Small intestine (tissue), 7 donors: ENCODE data around the gene CGB1. TPM values are rescaled to one million over a fixed set of nuclear protein-coding genes. Genes with fewer than 3 reads are reported as not detected.
"Not testable (repeated sequence)": the region's sequence is repeated elsewhere in the genome, so short reads cannot be mapped to it uniquely, and the experiment has no call there.

Experiments
- DNase-seq, 2 donors: peaks; one replicate each; pipeline versions ENCODE4 v3.0.0 to v3.0.0-alpha.2; 2013
- FAIRE-seq: peaks from 2 replicates; lab custom pipeline; 2012; peaks lifted over from hg19 to GRCh38; lab: Jason Lieb, UNC
- H3K27ac ChIP-seq, 3 donors: one replicate each; pipeline ENCODE4 v1.5.1; 2013; ENCODE audit warnings: low read length in 2 of 3, mild to moderate bottlenecking in 2 of 3, control low read depth in 1 of 3, inconsistent platforms in 1 of 3, low read depth in 1 of 3, moderate library complexity in 1 of 3
- H3K27me3 ChIP-seq, 3 donors: one replicate each; pipeline ENCODE4 v1.6.1; 2013; ENCODE audit warnings: low read length in 3 of 3, inconsistent platforms in 1 of 3; ENCODE audit not compliant: control insufficient read depth in 3 of 3, insufficient read depth in 3 of 3
- H3K36me3 ChIP-seq, 3 donors: one replicate each; pipeline ENCODE4 v1.6.1; 2013; ENCODE audit warnings: low read length in 3 of 3, inconsistent platforms in 1 of 3, low read depth in 1 of 3, mild to moderate bottlenecking in 1 of 3, moderate library complexity in 1 of 3; ENCODE audit not compliant: control insufficient read depth in 3 of 3, insufficient read depth in 2 of 3
- H3K4me1 ChIP-seq, 3 donors: one replicate each; pipeline ENCODE4 v1.6.1; 2013; ENCODE audit warnings: low read length in 2 of 3, inconsistent platforms in 1 of 3, low read depth in 1 of 3, mild to moderate bottlenecking in 1 of 3, moderate library complexity in 1 of 3; ENCODE audit not compliant: control insufficient read depth in 3 of 3, insufficient read depth in 2 of 3
- H3K4me3 ChIP-seq, 3 donors: one replicate each; pipeline ENCODE4 v1.5.1; 2013; ENCODE audit warnings: low read length in 3 of 3, control low read depth in 1 of 3, inconsistent platforms in 1 of 3, low read depth in 1 of 3, mild to moderate bottlenecking in 1 of 3, moderate library complexity in 1 of 3
- H3K9me3 ChIP-seq, 2 donors: one replicate each; pipeline ENCODE4 v1.6.1; 2013; ENCODE audit warnings: low read depth in 1 of 2, low read length in 1 of 2; ENCODE audit not compliant: control insufficient read depth in 2 of 2, insufficient read depth in 1 of 2
- WGBS, 3 donors: extraction: QIAGEN DNeasy Blood & Tissue Kit; methylation state at CpG; one replicate each; pipeline ENCODE4 v1.1.7; 2013; 5-methylcytosine and 5-hydroxymethylcytosine counted together
- polyA plus RNA-seq, 4 donors: library from polyadenylated mRNA; stranded (reverse) in 3 of 4; unstranded in 1 of 4; fragments of 200-250 nt in 3 of 4; fragments of 120-200 nt in 1 of 4; gene quantifications; one replicate each; pipeline versions ENCODE4 v1.2.1 to v1.2.3, GENCODE V29; 2013
- donor health status: healthy with polysubstance abuse.
- donor health status: control.
- donor health status: control.
- donor health status: Bipolar disorder and iron deficiency.
- donor health status: healthy.

Gene CGB1
- polyA plus RNA-seq, 4 donors = not detected

DNA sequence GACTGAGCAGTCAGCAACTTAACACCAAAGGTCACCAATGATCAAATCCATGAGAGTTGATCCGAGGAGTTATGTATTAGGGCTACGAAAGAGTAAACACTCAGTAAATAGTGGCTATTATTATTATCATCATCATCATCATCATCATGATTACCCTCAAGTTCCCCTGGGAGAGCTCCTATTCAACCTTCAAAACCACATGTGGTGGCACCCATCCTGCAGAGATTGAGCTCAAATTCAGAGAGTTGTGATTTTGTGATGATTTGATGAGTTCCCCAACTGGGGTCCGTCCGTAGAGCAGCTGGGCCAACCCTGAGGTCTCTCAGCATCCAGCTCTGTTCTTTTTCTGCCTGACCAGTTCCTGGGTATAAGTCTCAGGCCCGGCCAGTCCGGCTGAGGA, 11.6 kb downstream of the CGB1 start:
- H3K36me3 ChIP-seq, H3K9me3 ChIP-seq, H3K27ac ChIP-seq, H3K4me3 ChIP-seq, FAIRE-seq, DNase-seq, H3K4me1 ChIP-seq: not testable (repeated sequence)
- H3K27me3 ChIP-seq = peaks cover 0 to 21% (median 0%) of the 10 kb centered on the region in 3 donors
- 67 to 87% (median 79%) methylated on average over 3 to 4 of the region's 6 CpGs for WGBS, 3 donors

DNA sequence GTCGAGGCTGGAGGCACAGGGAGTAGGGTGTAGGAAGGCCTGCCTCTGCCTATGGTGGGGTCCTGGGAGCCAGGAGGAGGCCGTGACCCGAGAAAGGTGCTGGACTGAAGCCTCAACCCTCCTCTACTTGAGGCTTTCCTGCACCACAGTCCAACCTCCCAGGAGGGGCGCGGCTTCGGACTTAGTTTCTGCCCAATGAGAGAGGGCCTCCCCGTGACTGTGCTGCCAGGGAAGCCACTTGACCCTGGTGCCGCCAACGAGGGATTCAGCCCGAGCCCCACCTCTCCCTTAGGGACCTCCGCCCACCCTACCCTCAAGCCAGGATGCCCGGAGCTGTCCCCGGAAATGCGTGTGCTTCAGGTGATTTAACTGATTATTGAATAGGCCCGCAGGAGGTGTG, 12.5 kb downstream of the CGB1 start, which contains the start of gene CGB3:
Gene CGB3, minus strand, starts transcription at position 101 of the 400 bp plus-strand sequence. CDS start 362 bp downstream, outside the sequence.
- H3K27me3 ChIP-seq = peaks cover 0 to 29% (median 0%) of the 10 kb centered on the region in 3 donors
- not testable (repeated sequence) for FAIRE-seq, DNase-seq, H3K4me1 ChIP-seq, H3K9me3 ChIP-seq, H3K4me3 ChIP-seq, H3K27ac ChIP-seq, H3K36me3 ChIP-seq
- WGBS, 3 donors = 33 to 58% (median 40%) methylated on average over 8 to 13 of the region's 15 CpGs

DNA sequence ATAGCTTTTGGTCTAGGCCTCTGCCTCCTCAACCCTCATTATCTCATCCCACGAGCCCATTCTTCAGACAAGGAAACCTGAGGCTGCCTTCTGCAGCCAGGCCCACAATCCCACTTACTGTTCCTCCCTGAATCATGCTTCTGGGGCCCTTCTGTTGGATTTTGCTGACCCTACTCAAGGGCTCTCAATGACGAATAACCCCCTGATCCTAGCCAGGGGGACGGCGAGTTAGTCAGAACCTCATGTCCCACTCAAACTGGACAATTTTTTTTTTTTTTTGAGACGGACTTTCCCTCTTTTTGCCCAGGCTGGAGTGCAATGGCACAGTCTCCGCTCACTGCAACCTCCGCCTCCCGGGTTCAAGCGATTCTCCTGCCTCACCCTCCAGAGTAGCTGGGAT, 14.6 kb downstream of the CGB1 start:
- H3K9me3 ChIP-seq = no peaks in the 10 kb centered on the region
- 81 to 88% (median 86%) methylated on average over 9 of the region's 9 CpGs for WGBS, 3 donors
- DNase-seq = no peak
- peaks cover 0 to 39% (median 0%) of the 10 kb centered on the region in 3 donors for H3K27me3 ChIP-seq
- H3K27ac ChIP-seq = no peak overlapping the region
- peaks cover 0 to 11% (median 4%) of the 10 kb centered on the region in 3 donors for H3K4me1 ChIP-seq
- H3K36me3 ChIP-seq = peaks cover 0 to under 1% (median 0%) of the 10 kb centered on the region in 3 donors
- FAIRE-seq = no peak
- no peak overlapping the region for H3K4me3 ChIP-seq

DNA sequence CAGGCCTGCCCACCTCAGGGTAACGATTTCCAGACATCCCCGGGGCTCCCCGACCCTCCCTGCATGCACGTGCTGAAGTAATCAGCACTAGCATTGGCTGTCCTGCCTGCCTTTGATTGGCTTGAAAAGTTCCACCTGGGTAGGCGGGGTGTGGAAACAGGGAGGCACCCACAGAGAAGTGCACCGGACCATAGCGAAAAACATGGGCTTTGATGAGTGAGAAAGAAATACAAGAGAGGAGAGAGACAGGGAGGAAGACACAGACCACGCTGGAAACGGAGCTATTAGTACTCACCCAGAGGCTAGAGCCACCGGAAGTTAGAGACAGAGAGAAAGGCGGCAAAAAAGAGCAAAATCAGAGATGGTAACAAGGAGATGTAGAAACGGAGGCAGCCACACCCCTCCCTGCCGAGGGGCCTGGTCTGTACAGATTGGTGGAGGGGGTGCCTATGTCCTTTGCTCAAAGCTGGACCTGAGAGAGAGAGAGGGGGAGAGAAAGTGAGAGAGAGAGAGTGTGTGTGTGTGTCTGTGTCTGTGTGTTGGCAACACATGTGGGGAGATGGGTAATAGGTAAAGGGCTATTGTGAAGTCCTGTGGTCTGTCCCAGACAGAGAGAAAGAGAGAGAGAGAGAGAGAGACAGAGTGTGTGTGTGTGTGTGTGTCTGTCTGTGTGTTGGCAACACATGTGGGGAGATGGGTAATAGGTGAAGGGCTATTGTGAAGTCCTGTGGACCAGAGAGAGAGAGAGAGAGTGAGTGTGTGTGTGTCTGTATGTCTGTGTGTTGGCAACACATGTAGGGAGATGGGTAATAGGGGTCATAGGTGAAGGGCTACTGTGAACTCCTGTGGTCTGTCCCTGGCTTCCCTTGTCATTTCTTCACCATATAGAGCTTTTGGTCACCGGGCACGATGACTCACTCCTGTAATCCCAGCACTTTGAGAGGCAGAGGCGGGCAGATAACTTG, 15.5 kb downstream of the CGB1 start:
- H3K36me3 ChIP-seq = peaks cover 0 to 7% (median 0%) of the 10 kb centered on the region in 3 donors
- H3K27ac ChIP-seq = no peak overlapping the region
- H3K4me3 ChIP-seq = no peak overlapping the region
- peaks cover 0 to 11% (median 4%) of the 10 kb centered on the region in 3 donors for H3K4me1 ChIP-seq
- FAIRE-seq (no peak), DNase-seq (no peak)
- WGBS, 3 donors = 15 to 32% (median 17%) methylated on average over 16 of the region's 16 CpGs
- H3K9me3 ChIP-seq = no peaks in the 10 kb centered on the region
- peaks cover 0 to 39% (median 0%) of the 10 kb centered on the region in 3 donors for H3K27me3 ChIP-seq

DNA sequence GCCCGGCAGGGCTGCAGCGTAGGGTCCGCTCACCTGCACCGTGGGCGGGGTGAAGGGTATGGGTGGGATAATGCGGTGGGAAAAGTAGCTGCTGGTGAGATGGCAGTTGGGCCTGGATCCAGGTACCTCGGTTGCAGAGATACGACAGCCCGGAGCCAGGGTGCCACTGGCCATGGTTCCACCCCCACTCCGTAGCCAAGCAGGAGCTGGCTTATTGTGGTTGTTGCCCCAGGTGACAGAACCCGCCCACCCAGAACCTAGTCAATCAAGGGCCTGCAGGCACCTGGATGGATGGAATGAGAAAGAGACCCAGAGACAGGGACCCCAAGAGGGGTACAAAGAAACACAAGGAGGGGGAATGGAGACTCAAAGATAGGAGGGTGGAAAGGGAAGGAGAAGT, 16.4 kb downstream of the CGB1 start:
- H3K27ac ChIP-seq = no peak overlapping the region
- H3K27me3 ChIP-seq = peaks cover 0 to 39% (median 0%) of the 10 kb centered on the region in 3 donors
- peaks cover 0 to 11% (median 4%) of the 10 kb centered on the region in 3 donors for H3K4me1 ChIP-seq
- H3K4me3 ChIP-seq = no peak overlapping the region
- FAIRE-seq (no peak), DNase-seq (no peak)
- WGBS, 3 donors = 42 to 76% (median 44%) methylated on average over 11 of the region's 11 CpGs
- H3K9me3 ChIP-seq = no peaks in the 10 kb centered on the region
- H3K36me3 ChIP-seq = peaks cover 0 to 16% (median 3%) of the 10 kb centered on the region in 3 donors

DNA sequence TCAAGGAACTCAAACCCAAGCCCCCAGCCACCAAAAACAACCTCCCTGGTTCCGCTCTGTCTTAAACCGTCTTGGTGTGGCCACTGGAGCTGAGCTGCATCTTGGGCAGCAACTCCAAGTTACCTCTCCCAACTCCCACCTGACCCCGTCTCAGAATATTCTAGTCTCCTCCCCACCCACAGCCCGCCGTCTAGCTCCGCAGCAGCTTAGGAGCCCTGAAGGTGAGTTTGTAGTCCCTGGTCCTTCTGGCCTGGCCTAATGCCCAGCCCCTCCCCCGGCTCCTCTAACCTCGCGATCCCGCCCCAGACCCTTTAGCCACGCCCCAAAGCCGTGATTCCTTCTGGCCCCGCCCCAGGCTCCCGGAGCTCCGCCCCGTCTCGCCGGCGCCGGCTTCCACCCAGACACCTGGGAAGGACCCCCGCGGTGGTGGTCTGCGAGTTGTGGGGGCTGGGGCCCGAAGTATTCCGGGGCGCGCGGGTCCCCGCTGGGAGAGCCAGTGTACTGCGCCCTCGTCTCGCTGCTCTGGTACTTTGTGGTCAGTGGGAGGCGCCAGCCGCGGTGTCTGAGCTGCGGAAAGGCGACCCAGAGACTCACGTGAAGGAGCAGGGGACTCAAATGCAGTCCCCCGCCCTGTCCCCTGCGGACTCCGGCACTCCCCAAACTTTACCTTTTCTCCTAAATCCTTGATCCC, 17.3 kb downstream of the CGB1 start:
- Histone ChIP-seq H3K4me3 (peak overlapping the region in 2 of 3 donors; percentile 19 to 55), H3K9me3 (no peaks in the 10 kb centered on the region), H3K27ac (no peak overlapping the region), H3K27me3 (peaks cover 0 to 39% (median 0%) of the 10 kb centered on the region in 3 donors), H3K4me1 (peaks cover 0 to 11% (median 4%) of the 10 kb centered on the region in 3 donors), H3K36me3 (peaks cover 0 to 25% (median 5%) of the 10 kb centered on the region in 3 donors)
- WGBS, 3 donors = 5 to 17% (median 10%) methylated on average over 41 of the region's 41 CpGs
- peak; percentile 61 to 81 for DNase-seq
- FAIRE-seq = no peak

DNA sequence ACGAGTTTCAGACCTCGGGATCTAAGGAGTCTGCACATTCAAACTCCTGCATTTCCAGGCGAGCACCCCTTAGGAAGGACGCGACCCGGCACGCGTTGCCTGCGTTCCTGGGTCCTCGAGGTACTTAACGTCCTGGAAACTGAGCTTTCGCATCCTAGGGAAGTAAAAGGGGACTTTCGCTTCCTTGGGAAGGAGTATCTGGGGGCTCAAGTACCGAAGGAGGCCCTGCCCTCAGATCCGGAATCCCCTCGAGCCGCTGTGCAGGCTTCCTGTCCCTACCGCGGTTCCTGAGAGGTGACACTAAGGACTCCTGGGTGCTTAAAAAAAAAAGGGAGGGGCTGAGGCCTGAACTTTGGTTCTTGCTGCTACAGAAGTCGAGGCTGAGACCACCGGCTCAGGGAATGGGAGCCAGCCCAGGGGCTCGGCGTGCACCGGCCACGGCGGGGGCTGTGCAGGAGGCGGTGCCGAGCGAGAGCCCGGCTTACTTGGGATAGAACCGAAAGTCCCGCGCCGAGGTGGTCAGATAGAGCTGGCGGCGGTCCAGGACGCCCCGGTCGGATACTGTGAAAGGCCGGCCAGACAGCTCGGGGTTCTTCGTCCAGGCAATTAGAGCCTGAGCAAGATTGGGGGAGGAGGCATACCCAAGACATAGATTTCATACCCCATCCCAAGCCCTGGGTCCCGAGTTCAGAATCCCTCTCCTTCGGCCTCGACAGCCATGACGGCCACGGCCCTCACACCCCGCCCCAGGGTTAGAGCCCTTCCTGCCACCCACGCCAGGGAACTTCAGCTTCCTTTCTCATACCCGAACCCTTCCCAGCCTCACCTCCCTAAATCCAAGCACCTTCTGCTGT, 18.1 kb downstream of the CGB1 start:
- peak; percentile 40 to 41 for DNase-seq
- H3K9me3 ChIP-seq, H3K27ac ChIP-seq, FAIRE-seq: not testable (repeated sequence)
- WGBS, 3 donors = 1 to 4% (median 3%) methylated on average over 43 to 50 of the region's 50 CpGs
- Histone ChIP-seq H3K27me3 (peaks cover 0 to 39% (median 0%) of the 10 kb centered on the region in 3 donors), H3K36me3 (peaks cover 0 to 33% (median 5%) of the 10 kb centered on the region in 3 donors), H3K4me3 (peak overlapping the region in 2 of 3 donors; percentile 18 to 55), H3K4me1 (peaks cover 0 to 11% (median 4%) of the 10 kb centered on the region in 3 donors)
